NCI-H2081 treated with DMSO at 0.1 percent for 48 hours (cell line): ENCODE results near the gene CYTH3.
"Not testable (repeated sequence)": the region's sequence is repeated elsewhere in the genome, so short reads cannot be mapped to it uniquely, and the experiment has no call there.

Experiments used
- DNase-seq: peaks from one replicate; lab custom pipeline; 2025; lab: John Stamatoyannopoulos, UW

Gene CYTH3

DNA sequence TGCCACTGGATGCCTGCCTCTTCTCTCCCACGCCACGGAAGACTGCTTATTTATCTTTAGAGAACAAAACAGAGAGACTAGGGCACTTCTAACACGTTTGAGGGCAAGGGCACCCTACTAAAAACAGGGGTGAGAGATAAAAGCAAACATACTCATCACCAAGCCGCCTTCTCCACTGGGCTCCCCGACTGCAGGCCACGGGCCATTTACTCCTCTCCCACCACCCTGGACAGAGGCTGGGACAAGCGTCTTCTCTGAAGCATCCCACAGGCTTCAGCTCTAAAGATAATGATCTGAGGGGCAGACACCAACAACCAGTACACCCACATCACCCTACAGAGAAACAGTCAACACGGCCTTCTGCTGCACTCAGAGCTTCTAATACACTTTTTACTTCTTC is 78.7 kb downstream of the CYTH3 start:
- DNase-seq = no peak

DNA sequence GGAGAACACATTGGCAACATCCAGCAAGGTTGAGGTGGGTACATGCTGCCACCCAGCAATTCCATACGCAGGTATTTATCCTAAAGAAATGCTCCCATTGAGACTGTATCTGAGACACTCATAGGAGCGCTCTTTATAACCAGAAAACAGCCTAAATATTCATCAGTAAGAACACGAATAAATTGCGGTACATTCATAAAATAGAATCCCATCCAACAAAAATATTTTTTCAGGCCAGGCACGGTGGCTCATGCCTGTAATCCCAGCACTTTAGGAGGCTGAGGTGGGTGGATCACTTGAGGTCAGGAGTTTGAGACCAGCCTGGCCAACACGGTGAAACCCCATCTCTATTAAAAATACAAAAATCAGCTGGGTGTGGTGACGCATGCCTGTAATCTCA is 81.9 kb downstream of the CYTH3 start:
- DNase-seq = not testable (repeated sequence)

DNA sequence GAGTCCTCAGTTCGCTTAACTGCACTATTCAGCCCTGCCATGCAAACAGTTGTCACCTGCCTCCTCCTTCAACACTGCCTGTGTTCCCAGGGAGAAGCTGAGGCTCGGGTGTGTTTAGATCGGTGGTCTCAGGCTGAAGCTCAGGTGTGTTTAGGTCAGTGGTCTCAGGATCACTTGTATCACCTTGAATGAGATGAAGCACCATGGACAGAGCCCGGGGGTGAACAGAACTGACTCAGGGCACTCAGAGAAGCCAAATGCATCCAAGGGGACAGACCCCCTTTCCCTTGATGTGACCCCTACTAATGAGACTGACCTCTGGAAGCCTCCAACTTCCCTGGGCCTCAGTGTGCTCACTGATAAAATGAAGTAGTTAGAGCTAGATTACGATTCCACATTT is 84.0 kb downstream of the CYTH3 start:
- no peak for DNase-seq

DNA sequence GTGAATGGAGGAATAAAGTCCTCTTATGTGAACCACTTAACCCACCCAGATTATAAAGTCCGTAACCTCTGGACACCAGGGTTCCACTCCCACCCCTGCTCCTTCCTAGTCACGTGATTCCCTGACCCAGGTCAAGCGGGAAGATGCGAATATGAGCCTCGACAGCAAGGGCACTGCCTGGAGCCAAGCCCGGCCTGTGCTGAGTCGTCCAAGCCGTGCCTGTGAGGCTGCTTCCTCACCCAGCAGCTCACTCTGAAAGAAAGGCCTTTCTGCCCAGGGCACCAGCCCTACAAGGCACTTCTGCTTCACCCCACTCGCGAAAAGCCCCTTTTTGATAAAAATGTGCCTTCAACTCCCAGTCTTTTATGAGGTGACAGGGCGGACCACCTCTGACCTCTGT is 85.8 kb downstream of the CYTH3 start:
- no peak for DNase-seq

DNA sequence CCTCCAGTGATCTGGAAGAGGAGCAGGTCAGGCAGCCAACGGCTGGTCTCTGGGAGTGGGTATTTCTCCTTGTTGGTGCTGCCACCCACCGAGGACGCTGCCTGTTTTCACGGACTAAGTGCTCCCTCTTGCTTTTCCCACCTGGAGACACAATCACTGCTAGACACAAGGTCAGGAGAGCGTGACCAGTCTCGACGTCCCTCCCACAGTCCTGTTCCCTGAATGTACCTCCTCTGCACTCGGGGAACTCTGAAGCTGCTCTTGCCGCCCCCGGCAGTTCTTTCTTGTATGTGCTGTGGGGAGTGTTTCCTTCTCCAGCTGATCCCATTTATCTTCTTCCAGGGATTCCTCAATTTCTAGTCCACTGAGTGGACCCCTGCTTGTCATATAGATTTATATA is 89.4 kb downstream of the CYTH3 start:
- no peak for DNase-seq

DNA sequence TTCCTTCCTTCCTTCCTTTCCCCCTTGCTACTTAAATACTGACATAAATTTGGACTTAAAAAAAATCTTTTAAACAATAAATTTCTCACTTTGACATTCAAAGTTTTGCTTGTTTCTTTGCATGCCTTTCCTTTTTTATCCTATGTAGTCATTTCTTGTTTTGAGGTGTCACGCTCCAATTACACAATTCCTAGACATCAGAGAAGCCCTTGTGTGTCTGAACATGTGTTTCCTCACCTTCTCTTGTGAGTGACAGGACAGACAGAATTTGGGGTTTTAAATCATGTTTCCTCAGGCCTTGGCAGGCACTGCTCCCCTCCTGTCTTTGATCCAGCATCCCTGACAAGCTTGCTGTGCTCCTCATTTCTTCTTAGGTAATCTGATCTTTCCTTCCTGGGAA is 91.3 kb downstream of the CYTH3 start:
- no peak for DNase-seq

DNA sequence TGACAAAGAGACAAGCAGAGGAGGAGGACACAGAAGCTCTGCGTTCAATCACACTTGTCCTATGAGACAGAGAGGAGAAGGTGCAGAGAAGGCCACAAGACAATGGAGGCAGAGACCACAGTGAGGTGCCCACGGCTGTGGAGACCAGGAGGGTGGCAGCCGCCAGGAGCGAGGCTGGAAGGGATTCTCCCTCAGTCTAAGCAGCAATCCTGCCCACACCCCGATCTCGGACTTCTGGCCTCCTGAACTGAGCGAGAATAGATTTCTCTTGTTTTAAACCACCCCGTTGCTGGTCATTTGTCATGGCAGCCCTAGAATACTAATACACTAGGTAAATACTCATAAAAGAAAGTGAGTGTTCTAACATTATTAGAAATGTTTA is 92.1 kb downstream of the CYTH3 start:
- DNase-seq = no peak

DNA sequence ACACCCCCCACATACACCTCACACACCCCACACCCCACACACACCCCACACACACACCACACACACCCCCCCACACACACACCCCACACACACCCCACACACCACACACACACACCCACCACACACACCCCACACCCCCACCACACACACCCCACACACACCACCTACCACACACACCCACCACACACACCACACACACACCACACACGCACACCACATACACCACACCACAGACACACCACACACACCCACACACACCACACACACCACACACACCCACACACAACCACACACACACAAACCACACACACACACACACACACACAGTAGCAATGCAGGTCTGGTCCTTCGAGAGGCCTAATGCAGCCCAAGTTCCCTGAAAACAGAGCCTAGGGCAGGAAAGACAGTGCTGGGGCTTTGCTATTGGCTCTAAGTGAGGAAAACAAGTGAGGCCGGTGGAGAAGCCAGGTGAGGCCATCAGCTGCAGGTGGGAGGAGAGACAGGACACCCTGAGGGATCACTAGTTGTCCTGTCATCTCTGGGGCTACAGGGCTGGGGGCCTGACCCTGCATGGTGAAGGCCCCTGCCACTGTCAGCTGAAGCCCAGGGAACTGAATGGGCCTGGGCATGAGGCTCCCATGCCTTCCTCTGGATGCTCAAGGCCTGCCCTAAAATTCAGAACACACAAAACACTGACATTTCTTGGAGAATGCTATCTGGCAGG is 92.6 kb downstream of the CYTH3 start:
- no peak for DNase-seq

DNA sequence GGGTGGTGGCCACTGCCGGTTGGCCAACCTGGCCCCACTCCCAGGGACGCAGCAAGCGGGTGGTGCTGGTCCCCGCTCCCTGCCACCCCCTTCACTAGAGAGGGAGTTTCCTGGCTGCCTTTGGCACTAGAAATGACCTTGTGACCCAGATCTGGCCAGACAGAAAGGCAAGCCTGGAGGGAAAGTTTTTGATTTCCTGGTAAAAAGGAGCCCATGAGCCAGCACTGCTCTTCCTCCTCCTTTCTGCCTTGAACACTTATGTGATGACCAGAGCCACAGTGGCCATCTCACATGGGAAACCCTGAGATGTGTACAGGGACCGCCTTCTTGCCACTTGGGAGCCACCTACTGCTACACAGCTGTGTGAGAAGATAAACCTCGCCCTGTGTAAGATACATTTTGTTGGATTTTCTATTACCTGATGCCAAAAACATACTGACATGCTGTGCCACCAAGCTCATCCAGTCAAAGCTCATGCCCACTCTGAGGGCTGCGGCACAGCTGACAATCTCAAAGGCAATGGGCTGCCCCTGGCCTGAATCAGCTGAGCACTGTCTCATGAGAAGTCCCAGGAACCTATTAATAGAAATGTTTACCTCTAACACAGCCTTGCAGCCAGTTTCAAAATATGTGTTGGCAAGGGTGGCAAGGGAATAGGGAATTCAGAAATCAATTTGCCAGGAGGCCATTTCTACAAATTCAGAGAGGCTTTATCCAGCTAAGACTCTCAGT is 94.0 kb downstream of the CYTH3 start:
- DNase-seq = no peak

DNA sequence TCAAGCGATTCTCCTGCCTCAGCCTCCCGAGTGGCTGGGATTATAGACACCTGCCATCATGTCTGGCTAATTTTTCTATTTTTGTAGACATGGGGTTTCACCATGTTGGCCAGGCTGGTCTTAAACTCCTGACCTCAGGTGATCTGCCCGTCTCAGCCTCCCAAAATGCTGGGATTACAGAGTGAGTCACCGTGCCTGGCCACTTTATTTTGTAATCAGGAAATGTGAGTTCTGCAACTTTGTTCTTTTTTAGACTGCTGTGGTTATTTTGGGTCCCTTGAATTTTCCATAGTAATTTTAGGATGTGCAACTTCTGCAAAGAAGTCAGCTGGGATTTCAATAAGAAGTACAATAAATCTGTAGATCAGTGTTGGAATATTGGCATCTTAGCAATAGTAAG is 96.8 kb downstream of the CYTH3 start:
- no peak for DNase-seq

DNA sequence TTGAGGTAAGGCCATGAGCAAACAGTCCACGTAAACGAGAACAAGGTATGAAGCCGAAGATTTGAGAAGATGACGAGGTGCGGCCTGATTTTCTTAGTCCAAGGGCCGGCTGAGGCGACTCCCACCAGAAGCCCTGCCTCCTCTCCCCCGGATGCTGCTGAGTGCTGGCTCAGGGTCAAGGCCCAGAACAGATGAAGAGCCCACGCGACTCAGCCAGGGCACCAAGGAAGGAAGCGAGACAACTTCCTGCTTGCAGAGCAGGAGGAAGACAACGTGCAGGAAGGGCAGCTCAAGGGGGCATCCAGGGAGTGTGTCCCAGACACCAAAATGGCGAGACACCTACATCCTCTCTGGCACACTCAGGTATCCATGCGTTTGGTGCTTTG is 99.5 kb downstream of the CYTH3 start:
- DNase-seq = no peak

DNA sequence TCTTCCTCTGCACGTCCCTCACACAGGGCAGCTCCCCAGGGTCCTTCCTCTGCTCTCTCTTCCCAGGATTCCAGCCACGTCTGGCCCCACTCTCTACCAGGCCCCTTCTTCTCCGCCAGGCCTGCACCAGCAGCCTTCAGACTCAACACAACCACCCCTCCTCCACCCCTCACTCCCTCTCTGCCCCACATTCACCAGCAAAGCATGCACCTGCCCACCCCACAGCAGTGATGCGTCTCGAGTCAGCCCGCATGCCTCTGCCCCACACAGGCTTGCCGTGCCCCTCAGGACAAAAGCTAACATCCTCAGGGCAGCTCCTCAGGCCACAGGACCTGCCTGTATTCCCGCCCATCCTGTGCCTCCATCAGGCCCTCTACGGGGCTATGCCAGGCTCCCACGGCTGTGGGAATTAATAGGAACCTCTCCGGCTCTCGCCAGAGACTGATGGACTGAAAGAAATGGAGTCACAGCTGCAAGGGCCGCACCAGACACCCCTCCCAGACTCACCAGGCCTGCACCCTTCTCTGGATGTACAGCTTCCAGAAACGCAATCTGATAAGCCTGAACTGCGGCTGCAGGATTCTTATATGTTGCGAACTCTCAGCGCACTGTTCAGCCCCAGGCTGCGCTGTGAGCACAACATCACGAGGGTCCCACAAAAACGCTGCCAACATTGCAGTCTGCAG is 100.1 kb downstream of the CYTH3 start:
- DNase-seq = no peak

DNA sequence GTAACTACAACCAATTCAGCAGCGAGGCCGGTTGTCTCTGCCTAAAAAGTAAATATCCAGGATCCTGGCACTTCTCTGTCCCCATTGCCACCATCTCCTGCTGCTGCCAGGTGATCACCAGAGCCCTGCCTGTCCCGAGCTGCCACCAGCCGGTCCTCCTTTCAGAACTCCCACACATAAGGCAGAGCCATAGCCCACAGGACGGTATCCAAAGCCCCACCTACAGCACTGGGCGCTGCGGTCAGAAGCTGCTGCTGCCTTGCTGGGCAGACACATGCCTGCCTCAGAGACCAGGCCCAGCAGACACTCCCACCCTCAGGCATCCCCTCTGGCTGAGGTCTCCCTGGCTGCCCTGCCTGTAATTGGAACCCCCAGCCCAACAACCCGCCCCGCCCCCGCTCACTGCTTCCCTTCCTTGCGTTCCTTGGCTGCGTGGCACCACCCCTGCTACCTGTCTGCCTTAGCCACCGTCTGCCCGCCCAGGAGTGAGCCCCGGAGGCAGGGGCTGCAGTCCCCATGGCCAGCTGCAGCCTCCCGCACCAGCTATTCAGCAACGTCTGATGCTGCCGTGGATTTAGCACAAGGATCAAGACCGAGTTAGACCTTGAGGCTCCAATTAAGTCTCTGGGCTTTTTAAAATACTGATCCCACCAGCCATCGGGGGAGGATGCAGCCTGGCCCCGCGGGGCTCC is 100.7 kb downstream of the CYTH3 start:
- no peak for DNase-seq

DNA sequence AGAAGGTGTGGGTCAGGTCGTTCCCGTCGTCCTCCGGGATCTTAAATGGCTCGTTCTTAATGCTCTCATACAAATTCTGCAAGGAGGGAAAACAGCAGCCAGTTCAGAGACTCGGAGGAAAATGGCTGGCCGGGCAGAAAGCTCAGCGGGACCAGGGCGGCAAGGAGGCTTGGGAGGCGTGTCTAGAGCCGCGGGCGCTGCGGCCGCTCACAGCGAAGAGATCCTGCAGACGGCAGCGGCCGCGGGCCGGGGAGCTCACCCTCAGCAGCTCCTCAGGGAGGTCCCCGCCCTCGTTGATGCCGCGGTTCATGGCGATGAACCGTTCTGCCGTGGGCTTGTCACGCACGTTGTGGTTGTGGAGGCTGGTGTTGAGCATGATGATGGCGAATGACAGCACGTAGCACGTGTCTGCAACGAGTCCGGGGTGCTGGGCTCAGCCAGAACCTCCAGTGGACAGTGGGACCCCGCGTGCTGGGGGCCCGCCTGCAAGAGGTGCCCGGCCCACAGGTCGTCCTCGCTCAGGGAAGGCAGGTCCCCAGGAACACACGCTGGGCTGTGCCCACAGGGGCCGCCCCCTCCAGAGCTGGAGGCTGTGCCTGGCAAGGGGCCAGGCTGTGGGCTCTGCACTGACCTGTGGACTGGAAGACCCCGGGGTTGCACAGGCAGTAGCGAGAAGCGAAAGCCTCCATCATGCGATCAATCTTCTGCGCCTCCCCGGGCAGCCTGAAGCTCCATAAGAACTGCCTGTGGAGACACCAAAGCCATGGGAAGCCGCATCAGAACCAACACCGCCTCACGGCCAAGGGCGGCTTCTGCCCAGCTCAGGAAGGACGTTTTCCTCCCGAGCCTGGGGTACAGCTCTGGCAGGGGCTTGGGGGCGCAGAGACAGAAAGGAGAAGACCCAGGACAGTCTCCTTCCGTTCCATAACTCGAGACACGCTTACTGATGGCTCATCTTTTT is 101.6 kb downstream of the CYTH3 start:
- no peak for DNase-seq

DNA sequence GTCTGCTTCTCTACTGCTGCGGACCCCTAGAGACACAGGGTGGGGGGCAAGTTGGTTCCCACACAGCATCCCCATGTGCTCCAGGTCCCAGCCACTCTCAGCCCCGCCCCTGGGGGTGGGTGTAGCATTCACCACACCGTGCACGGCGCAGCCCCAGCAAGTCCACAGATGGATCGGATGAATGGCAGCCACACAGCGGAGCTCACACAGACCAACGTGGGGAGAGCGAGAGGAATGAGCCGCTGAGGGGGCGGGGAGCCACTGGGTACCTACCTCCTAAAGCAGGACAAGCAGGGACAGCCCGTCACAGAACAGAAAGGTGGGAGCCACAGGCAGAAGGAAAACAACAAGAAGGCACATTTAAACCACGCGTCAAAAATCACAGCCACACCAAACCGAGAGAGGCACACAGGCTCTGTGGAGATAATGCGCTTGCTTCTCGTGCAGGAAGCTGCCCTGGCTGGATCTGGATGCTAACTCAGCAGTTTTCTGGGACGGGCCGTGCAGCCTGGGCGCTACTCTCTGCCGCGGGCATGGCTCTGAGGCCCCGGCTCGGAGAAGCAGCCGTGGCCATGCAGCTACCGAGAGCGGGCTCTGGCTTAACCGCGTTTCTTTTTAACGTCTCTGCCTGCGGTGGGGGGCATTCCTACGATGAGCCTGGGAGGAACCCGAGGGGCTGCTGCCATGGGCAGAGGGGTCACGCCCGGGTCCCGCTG is 102.5 kb downstream of the CYTH3 start:
- DNase-seq = no peak

DNA sequence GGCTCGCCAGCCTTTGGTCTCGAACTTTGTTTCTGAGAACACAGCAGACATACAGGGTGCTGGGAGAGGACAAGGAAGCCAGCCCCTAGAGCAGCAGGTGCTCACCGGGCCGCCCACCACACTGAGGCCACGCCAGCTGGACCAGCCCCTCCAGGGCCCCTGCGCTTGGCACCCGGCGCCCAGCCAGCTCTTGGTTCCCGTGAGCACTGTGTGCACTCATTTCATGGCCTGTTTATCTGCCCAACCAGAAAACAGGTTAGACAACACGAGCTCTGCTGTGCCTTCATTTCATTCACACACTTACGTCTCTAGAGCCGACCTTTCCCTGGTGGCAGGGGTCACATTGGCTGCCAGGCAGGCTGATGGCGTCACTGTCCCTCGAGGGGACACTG is 104.0 kb downstream of the CYTH3 start:
- no peak for DNase-seq

DNA sequence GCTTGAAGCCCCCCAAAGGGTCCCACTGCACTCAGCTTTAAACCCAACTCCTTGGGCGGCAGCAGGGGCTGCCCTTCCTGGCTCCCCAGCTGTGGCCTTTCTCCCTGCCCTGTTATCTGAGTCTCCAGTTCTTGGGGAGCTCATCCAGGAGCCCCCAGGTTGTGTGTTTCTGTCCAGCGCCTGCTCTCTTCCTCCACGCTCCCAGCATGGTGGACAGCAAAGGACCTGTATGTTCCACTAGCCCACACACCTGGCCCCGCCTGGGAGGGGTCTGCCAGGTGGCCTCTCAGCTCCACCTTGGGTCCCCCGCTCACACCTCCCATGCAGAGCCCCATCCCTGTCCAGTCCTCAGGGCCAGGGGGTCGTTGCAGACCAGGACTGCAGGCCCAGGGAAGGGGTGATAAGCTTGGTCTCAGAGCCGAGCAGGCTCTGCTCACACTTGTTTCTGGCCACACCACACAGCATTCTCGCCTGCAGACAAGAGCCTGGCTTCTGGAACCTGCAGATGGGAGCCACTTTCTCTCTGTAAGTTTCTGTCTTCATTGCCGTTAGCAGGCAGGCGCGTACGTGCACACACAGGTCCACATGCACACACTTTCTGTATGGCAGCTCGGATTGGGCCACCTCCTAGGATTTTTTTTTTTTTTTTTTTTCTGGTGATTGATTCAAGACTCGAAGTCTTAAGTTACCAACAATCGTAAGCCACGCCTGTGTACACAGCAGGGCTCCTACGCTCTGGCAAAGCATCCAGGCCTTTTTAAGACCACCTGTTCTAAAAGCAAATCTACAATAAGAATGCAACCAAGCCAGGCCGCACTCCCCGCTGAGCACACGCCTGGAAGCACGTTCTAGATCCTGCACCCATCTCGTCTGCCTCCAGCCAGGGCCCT is 104.6 kb downstream of the CYTH3 start:
- no peak for DNase-seq

DNA sequence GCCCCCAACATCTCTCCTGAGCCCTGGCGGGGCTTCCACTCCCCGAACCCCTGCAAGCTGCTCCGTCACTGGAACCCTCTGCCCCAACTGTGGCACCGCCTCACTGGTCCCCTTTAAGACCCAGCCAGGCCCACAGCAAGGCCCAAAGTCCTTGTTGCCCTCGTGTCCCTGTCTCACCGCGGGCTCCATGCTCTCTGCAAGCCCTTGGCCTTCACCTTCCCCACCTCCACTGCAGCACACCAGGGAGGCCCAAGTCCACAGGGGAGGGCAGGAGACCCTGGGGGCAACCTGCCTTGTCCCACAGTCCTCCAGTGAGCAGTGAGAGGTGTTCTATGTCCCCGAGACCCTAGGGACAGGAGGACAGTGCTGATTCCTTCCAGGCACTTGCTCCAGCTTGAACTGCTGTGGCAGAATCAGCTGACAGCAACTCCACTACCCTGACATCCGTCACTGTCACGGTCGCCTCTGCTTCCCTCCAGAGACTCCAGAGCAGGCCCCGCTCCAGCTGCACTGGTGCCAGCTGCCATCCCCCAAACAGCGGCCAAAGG is 105.3 kb downstream of the CYTH3 start:
- DNase-seq = no peak

DNA sequence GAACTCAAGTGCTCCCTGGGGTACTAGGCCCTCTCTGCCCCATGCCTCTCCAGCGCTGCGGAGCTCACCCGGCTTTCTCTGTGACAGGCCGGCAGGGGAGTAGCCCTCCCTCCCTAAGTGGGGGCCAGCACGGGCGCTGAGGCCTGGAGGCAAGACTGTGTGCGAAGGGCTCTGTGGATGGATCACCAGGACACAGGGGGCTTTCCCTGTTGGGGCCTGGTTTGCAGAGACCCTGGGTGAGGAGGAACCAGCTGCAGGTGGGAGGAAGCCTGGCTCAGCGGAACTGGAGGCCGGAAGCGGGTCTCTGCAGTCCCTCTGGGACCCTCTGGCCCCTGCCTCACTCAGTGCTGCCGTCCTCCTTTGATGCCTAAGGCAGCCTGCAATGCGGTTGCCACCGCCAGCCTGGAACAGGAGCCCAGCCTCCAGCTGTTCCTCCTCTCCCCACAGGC is 106.0 kb downstream of the CYTH3 start:
- no peak for DNase-seq
